Sciatic nerve (tissue), 2 donors: ENCODE data around the gene GDF7. TPM values are rescaled to one million over a fixed set of nuclear protein-coding genes. Genes with fewer than 3 reads are reported as not detected.
A peak's percentile ranks its signal among the peaks of the same experiment; 100 is the strongest.

Experiments used
- ATAC-seq: fragments of 200-7000 bp; cut with Tn5 transposase; one replicate; pipeline ENCODE4 v1.9.1; 2020; ENCODE audit warnings: mild to moderate bottlenecking, moderate library complexity
- DNase-seq: peaks from one replicate; pipeline ENCODE4 v3.0.0-alpha.2; 2020; ENCODE audit warnings: low spot score
- intact Hi-C: fragments of 100-400 bp; cut with DNase I; formaldehyde crosslinking; loops from one replicate; pipeline ENCODE4 v1.14.2; 2022
- total RNA-seq: library from RNA; stranded (reverse); fragmentation: NEBNext Ultra II Directional; extraction: Animal tissue kit (Norgen Biotek cat#: 25700); gene quantifications from one replicate; pipeline ENCODE4 v1.2.1, GENCODE V29; 2021
- donor health status: DM: no; HTN: no; CAD: no.
- donor health status: DM: no; HTN: no; CAD: no.

Gene GDF7
- total RNA-seq, 1 donor from 2014 or later: 7.6 TPM

- DNase-seq (no peak), ATAC-seq (no peak)
- intact Hi-C loops: loop anchor here (5.0 kb wide), 1 partner anchor 295 kb away; no protein-coding TSS in a partner anchor
Observed at GRCh38 chr2:20667531-20668401, 822 bp downstream of the GDF7 start.

GRCh38 chr2:20668451-20668850, 1.5 kb downstream of the GDF7 start:
- ATAC-seq: no peak
- no peak for DNase-seq
- intact Hi-C loops: loop anchor here (5.0 kb wide), 1 partner anchor 294 kb away; no protein-coding TSS in a partner anchor

- ATAC-seq: no peak
- intact Hi-C loops: loop anchor here (5.0 kb wide), 1 partner anchor 293 kb away; no protein-coding TSS in a partner anchor
- no peak for DNase-seq
Observed at GRCh38 chr2:20668871-20669475, 2.0 kb downstream of the GDF7 start.

GRCh38 chr2:20669562-20670314, 2.8 kb downstream of the GDF7 start:
- intact Hi-C loops: loop anchor here (5.0 kb wide), 1 partner anchor 293 kb away; no protein-coding TSS in a partner anchor
- DNase-seq (no peak), ATAC-seq (no peak)

- ATAC-seq: no peak
- intact Hi-C loops: no loop called here
- no peak for DNase-seq
Observed at GRCh38 chr2:20670315-20671035, 3.5 kb downstream of the GDF7 start.

- no peak for ATAC-seq
- intact Hi-C loops: no loop called here
- no peak for DNase-seq
Observed at GRCh38 chr2:20671036-20671735, 4.2 kb downstream of the GDF7 start.

GRCh38 chr2:20671736-20672080, 4.8 kb downstream of the GDF7 start:
- no peak for ATAC-seq
- DNase-seq: no peak
- intact Hi-C loops: no loop called here

GRCh38 chr2:20672201-20672951, 5.4 kb downstream of the GDF7 start:
- intact Hi-C loops: no loop called here
- DNase-seq (no peak), ATAC-seq (no peak)

GRCh38 chr2:20673686-20674308, 6.9 kb downstream of the GDF7 start:
- ATAC-seq (no peak), DNase-seq (no peak)
- intact Hi-C loops: no loop called here

GRCh38 chr2:20674309-20674965, 7.5 kb downstream of the GDF7 start:
- ATAC-seq: no peak
- DNase-seq: no peak
- intact Hi-C loops: no loop called here

- DNase-seq (no peak), ATAC-seq (no peak)
- intact Hi-C loops: no loop called here
Observed at GRCh38 chr2:20674974-20675679, 8.2 kb downstream of the GDF7 start.

- intact Hi-C loops: no loop called here
- ATAC-seq: peak; percentile 46
- DNase-seq: no peak
Observed at GRCh38 chr2:20675701-20676352, 8.9 kb downstream of the GDF7 start.

- intact Hi-C loops: no loop called here
- DNase-seq (no peak), ATAC-seq (no peak)
Observed at GRCh38 chr2:20676353-20677215, 9.6 kb downstream of the GDF7 start.

- no peak for ATAC-seq
- intact Hi-C loops: no loop called here
- no peak for DNase-seq
Observed at GRCh38 chr2:20677301-20678085, 10.5 kb downstream of the GDF7 start.
